SK-N-SH treated with all-trans-retinoic acid at 6 μM for 48 hours (cell line): Measurements from ENCODE around the gene GGA3.

ENCODE experiments used
- ATAC-seq: fragments of 200-7000 bp; cut with Tn5 transposase; 3 replicates; pipeline ENCODE4 v1.9.1; 2020; ENCODE audit warnings: mild to moderate bottlenecking, moderate library complexity
- ARNTL ChIP-seq: fragments of 450-650 bp; formaldehyde crosslinking; IDR thresholded peaks from 2 replicates; pipeline ENCODE4 v1.5.0; 2020; ENCODE audit warnings: low read depth, mild to moderate bottlenecking, moderate library complexity, borderline replicate concordance
- BACH2 ChIP-seq: fragments of 250-450 bp; sonication (Bioruptor Pico); IDR thresholded peaks from 2 replicates; pipeline ENCODE4 v1.9.0; 2021; ENCODE audit warnings: mild to moderate bottlenecking, borderline replicate concordance
- CREB5 ChIP-seq: fragments of 250-450 bp; sonication (Bioruptor Pico); IDR thresholded peaks from 2 replicates; pipeline ENCODE4 v1.5.1; 2020; ENCODE audit warnings: low read depth, mild to moderate bottlenecking, moderate library complexity
- CSDC2 ChIP-seq: fragments of 250-450 bp; sonication (Bioruptor Pico); IDR thresholded peaks from 2 replicates; pipeline ENCODE4 v1.5.0; 2020; ENCODE audit warnings: mild to moderate bottlenecking, moderate library complexity
- ESRRG ChIP-seq: fragments of 250-450 bp; sonication (Bioruptor Pico); IDR thresholded peaks from 2 replicates; pipeline ENCODE4 v1.6.1; 2021; ENCODE audit warnings: mild to moderate bottlenecking
- GLIS3 ChIP-seq: fragments of 250-450 bp; sonication (Bioruptor Pico); IDR thresholded peaks from 2 replicates; pipeline ENCODE4 v1.5.0; 2020; ENCODE audit warnings: mild to moderate bottlenecking, moderate library complexity
- ISL1 ChIP-seq: fragments of 250-450 bp; sonication (Bioruptor Pico); IDR thresholded peaks from 2 replicates; pipeline ENCODE4 v2.1.2; 2022; ENCODE audit warnings: mild to moderate bottlenecking, moderate library complexity
- OSR1 ChIP-seq: fragments of 250-450 bp; sonication (Bioruptor Pico); IDR thresholded peaks from 2 replicates; pipeline ENCODE4 v1.8.0; 2022; ENCODE audit warnings: moderate library complexity, mild to moderate bottlenecking, inconsistent platforms
- PATZ1 ChIP-seq: fragments of 250-450 bp; sonication (Bioruptor Pico); IDR thresholded peaks from 2 replicates; pipeline ENCODE4 v1.8.0; 2020; ENCODE audit warnings: mild to moderate bottlenecking, moderate library complexity, borderline replicate concordance
- POU6F1 ChIP-seq: fragments of 250-450 bp; sonication (Bioruptor Pico); IDR thresholded peaks from 2 replicates; pipeline ENCODE4 v1.8.0; 2021; ENCODE audit warnings: low read depth, mild to moderate bottlenecking, moderate library complexity, borderline replicate concordance
- PPARA ChIP-seq: fragments of 250-450 bp; sonication (Bioruptor Pico); IDR thresholded peaks from 2 replicates; pipeline ENCODE4 v1.5.0; 2020; ENCODE audit warnings: mild to moderate bottlenecking, borderline replicate concordance
- RARB ChIP-seq: fragments of 250-450 bp; sonication (Bioruptor Pico); IDR thresholded peaks from 2 replicates; pipeline ENCODE4 v1.8.0; 2021; ENCODE audit warnings: mild to moderate bottlenecking, moderate library complexity
- SNAI2 ChIP-seq: fragments of 250-450 bp; sonication (Bioruptor Pico); IDR thresholded peaks from 2 replicates; pipeline ENCODE4 v1.5.0; 2020; ENCODE audit warnings: mild to moderate bottlenecking, moderate library complexity
- TCF4 ChIP-seq: fragments of 250-450 bp; sonication (Bioruptor Pico); IDR thresholded peaks from 2 replicates; pipeline ENCODE4 v1.8.0; 2021; ENCODE audit warnings: mild to moderate bottlenecking, moderate library complexity, borderline replicate concordance
- TOX ChIP-seq: fragments of 250-450 bp; sonication (Bioruptor Pico); IDR thresholded peaks from 2 replicates; pipeline ENCODE4 v1.8.0; 2021; ENCODE audit warnings: mild to moderate bottlenecking, moderate library complexity, borderline replicate concordance
- TSHZ2 ChIP-seq: fragments of 250-450 bp; sonication (Bioruptor Pico); IDR thresholded peaks from 2 replicates; pipeline ENCODE4 v1.5.0; 2020; ENCODE audit warnings: mild to moderate bottlenecking, moderate library complexity
- ZFP3 ChIP-seq: fragments of 250-450 bp; sonication (Bioruptor Pico); IDR thresholded peaks from 2 replicates; pipeline ENCODE4 v1.5.0; 2020; ENCODE audit warnings: mild to moderate bottlenecking, moderate library complexity
- ZNF565 ChIP-seq: fragments of 450-650 bp; formaldehyde crosslinking; conservative IDR thresholded peaks from 2 replicates; pipeline ENCODE4 v1.5.0; 2020; ENCODE audit warnings: low read depth, mild to moderate bottlenecking, moderate library complexity
- ZNF70 ChIP-seq: fragments of 450-650 bp; formaldehyde crosslinking; IDR thresholded peaks from 2 replicates; pipeline ENCODE4 v1.5.0; 2020; ENCODE audit warnings: mild to moderate bottlenecking, moderate library complexity
- ZNF8 ChIP-seq: fragments of 450-650 bp; formaldehyde crosslinking; IDR thresholded peaks from 2 replicates; pipeline ENCODE4 v1.5.0; 2020; ENCODE audit warnings: mild to moderate bottlenecking, moderate library complexity

Gene GGA3

GRCh38 chr17:75240394-75241142, 20.8 kb downstream of the GGA3 start (continued):
- no peak for TF ChIP-seq TSHZ2 (CRISPR knock-in tag)
- TF ChIP-seq ZFP3, result no peak
- no peak for TF ChIP-seq ZNF70
- no peak for TF ChIP-seq ARNTL (CRISPR knock-in tag)
- no peak for TF ChIP-seq RARB (CRISPR knock-in tag)

- ATAC-seq, result no peak
Observed at GRCh38 chr17:75239778-75240393, 21.5 kb downstream of the GGA3 start.

GRCh38 chr17:75239214-75239613, 22.2 kb downstream of the GGA3 start:
- no peak for ATAC-seq
- TF ChIP-seq TSHZ2 (CRISPR knock-in tag), result no peak
- TF ChIP-seq, all 23 proteins: peak for 0

More at GRCh38 chr17:75239778-75240393, 21.5 kb downstream of the GGA3 start:
- TF ChIP-seq ARNTL (CRISPR knock-in tag) (no peak), CSDC2 (CRISPR knock-in tag) (no peak), SNAI2 (no peak), TCF4 (CRISPR knock-in tag) (no peak), PPARA (CRISPR knock-in tag) (no peak), GLIS3 (CRISPR knock-in tag) (no peak), TOX (CRISPR knock-in tag) (no peak), BACH2 (no peak), RARB (CRISPR knock-in tag) (no peak), ZNF8 (CRISPR knock-in tag) (no peak), ESRRG (CRISPR knock-in tag) (no peak), CREB5 (CRISPR knock-in tag) (no peak), ISL1 (no peak), OSR1 (CRISPR knock-in tag) (no peak), ZFP3 (no peak), PATZ1 (CRISPR knock-in tag) (no peak)

GRCh38 chr17:75238684-75239191, 22.7 kb downstream of the GGA3 start:
- ATAC-seq, result peak; percentile 88
- no peak for TF ChIP-seq ZFP3
- no peak for TF ChIP-seq ZNF565 (CRISPR knock-in tag)
- TF ChIP-seq ZNF8 (CRISPR knock-in tag), result no peak
- no peak for TF ChIP-seq ISL1
- no peak for TF ChIP-seq CREB5 (CRISPR knock-in tag)
- TF ChIP-seq POU6F1, result no peak
- no peak for TF ChIP-seq SNAI2
